GM12874 (cell line): ENCODE results near the gene LARP4B.

ENCODE experiments used
- CTCF ChIP-seq: IDR thresholded peaks from 2 replicates; pipeline ENCODE4 v1.5.1; 2011; ENCODE audit warnings: low read depth, mild to moderate bottlenecking, control low read depth, low read length, moderate library complexity; ENCODE audit not compliant: insufficient read depth

Gene LARP4B

GRCh38 chr10:790821-791551, 140.5 kb downstream of the LARP4B start:
- TF ChIP-seq CTCF, result no peak

DNA sequence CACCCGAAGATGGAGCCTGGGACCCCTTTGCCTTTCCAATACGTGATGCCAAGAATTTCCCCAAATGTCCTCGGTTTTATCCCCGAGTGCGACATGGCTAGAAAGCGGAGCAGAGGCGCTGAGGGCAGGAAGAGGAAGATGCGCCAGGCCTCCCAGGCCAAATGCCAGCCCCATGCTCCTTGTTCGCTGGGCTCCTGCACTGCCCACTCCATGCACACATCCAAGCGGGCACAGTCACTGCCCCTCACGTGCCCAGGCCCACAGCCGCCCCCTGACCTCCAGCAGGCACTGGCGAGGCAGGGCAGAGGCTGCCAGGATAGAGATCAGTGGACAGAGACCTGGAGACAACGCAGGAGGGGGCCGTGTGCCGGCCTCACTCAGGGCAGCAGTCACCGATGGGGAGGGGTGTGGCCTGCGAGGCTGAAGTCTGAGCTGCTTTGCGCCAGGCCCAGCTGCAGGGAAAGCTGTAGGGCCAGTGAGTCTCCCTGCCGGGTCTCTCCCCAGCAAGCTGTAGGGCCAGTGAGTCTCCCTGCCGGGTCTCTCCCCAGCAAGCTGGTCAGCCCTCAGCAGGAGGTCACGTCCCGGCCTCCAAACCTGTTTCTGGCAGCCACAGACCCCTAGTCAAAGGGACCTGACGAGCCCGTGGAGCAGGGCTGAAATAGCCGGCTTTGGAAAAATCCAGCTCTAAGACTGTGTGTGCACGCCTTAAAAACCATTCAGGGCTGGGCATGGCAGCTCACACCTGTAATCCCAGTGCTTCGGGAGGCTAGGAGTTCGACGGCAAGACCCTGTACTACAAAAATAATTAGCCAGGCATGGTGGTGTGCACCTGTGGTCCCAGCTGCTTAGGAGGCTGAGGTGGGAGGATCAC, 141.4 kb downstream of the LARP4B start:
- TF ChIP-seq CTCF, result no peak

- TF ChIP-seq CTCF, result peak; percentile 28; the same call in 1 of the 2 replicates
Measured at GRCh38 chr10:788796-789748, 142.4 kb downstream of the LARP4B start.

- TF ChIP-seq CTCF, result no peak
Measured at GRCh38 chr10:787933-788651, 143.4 kb downstream of the LARP4B start.

- no peak for TF ChIP-seq CTCF
Measured at GRCh38 chr10:786633-787474, 144.7 kb downstream of the LARP4B start.

GRCh38 chr10:785861-786214, 145.7 kb downstream of the LARP4B start:
- no peak for TF ChIP-seq CTCF
